ENCODE results near the gene CRYBG1.

CRYBG1 gene

GRCh38 chr6:106519460-106520394, 159.2 kb downstream of the CRYBG1 start:
- TF ChIP-seq CTCF (IDR thresholded peaks at IDR 0.05; ENCODE audit: insufficient read depth, low read depth, low read length, missing control alignments): no peak
- H3K4me3 ChIP-seq (ENCODE audit: low read depth, low read length): peak overlapping the region; percentile 89
- peak; percentile 97 for DNase-seq (ENCODE audit: low read depth)

GRCh38 chr6:106520711-106521401, 160.3 kb downstream of the CRYBG1 start:
- peak overlapping the region; percentile 89 for H3K4me3 ChIP-seq (ENCODE audit: low read depth, low read length)
- peak; percentile 97 for DNase-seq (ENCODE audit: low read depth)
- TF ChIP-seq CTCF (IDR thresholded peaks at IDR 0.05; ENCODE audit: insufficient read depth, low read depth, low read length, missing control alignments): no peak

GRCh38 chr6:106522562-106523250, 162.2 kb downstream of the CRYBG1 start:
- no peak for TF ChIP-seq CTCF (IDR thresholded peaks at IDR 0.05; ENCODE audit: insufficient read depth, low read depth, low read length, missing control alignments)
- peak; percentile 48 for DNase-seq (ENCODE audit: low read depth)
- H3K4me3 ChIP-seq (ENCODE audit: low read depth, low read length): peak overlapping the region; percentile 89

GRCh38 chr6:106525107-106525881, 164.8 kb downstream of the CRYBG1 start:
- no peak for TF ChIP-seq CTCF (IDR thresholded peaks at IDR 0.05; ENCODE audit: insufficient read depth, low read depth, low read length, missing control alignments)
- peak; percentile 79 for DNase-seq (ENCODE audit: low read depth)
- H3K4me3 ChIP-seq (ENCODE audit: low read depth, low read length): peak overlapping the region; percentile 89

GRCh38 chr6:106525882-106526275, 165.4 kb downstream of the CRYBG1 start:
- DNase-seq (ENCODE audit: low read depth): no peak
- no peak for TF ChIP-seq CTCF (IDR thresholded peaks at IDR 0.05; ENCODE audit: insufficient read depth, low read depth, low read length, missing control alignments)
- no peak overlapping the region for H3K4me3 ChIP-seq (ENCODE audit: low read depth, low read length)

GRCh38 chr6:106527117-106527516, 166.6 kb downstream of the CRYBG1 start:
- no peak for TF ChIP-seq CTCF (IDR thresholded peaks at IDR 0.05; ENCODE audit: insufficient read depth, low read depth, low read length, missing control alignments)
- no peak for DNase-seq (ENCODE audit: low read depth)
- H3K4me3 ChIP-seq (ENCODE audit: low read depth, low read length): no peak overlapping the region

Data from GM12865 (cell line).